Measurements from ENCODE around the gene PAK5.

Gene PAK5

GRCh38 chr20:9565910-9566550, 272.8 kb downstream of the PAK5 start:
- no peak for TF ChIP-seq CTCF (IDR thresholded peaks at IDR 0.05; ENCODE audit: low read depth, low read length, missing control alignments)
- no peak for DNase-seq (ENCODE audit: extremely low read depth, low read depth)
- H3K4me3 ChIP-seq (replicated peaks; ENCODE audit: low read depth, low read length) = no peak overlapping the region

GRCh38 chr20:9557411-9557810, 281.5 kb downstream of the PAK5 start:
- no peak overlapping the region for H3K4me3 ChIP-seq (replicated peaks; ENCODE audit: low read depth, low read length)
- TF ChIP-seq CTCF (IDR thresholded peaks at IDR 0.05; ENCODE audit: low read depth, low read length, missing control alignments) = no peak
- DNase-seq (ENCODE audit: extremely low read depth, low read depth) = no peak

GRCh38 chr20:9555781-9556180, 283.1 kb downstream of the PAK5 start:
- H3K4me3 ChIP-seq (replicated peaks; ENCODE audit: low read depth, low read length) = no peak overlapping the region
- no peak for DNase-seq (ENCODE audit: extremely low read depth, low read depth)
- no peak for TF ChIP-seq CTCF (IDR thresholded peaks at IDR 0.05; ENCODE audit: low read depth, low read length, missing control alignments)

GRCh38 chr20:9551808-9552550, 286.9 kb downstream of the PAK5 start:
- no peak overlapping the region for H3K4me3 ChIP-seq (replicated peaks; ENCODE audit: low read depth, low read length)
- DNase-seq (ENCODE audit: extremely low read depth, low read depth) = no peak
- TF ChIP-seq CTCF (IDR thresholded peaks at IDR 0.05; ENCODE audit: low read depth, low read length, missing control alignments) = no peak

GRCh38 chr20:9550871-9551270, 288.0 kb downstream of the PAK5 start:
- no peak for DNase-seq (ENCODE audit: extremely low read depth, low read depth)
- no peak for TF ChIP-seq CTCF (IDR thresholded peaks at IDR 0.05; ENCODE audit: low read depth, low read length, missing control alignments)
- no peak overlapping the region for H3K4me3 ChIP-seq (replicated peaks; ENCODE audit: low read depth, low read length)

- DNase-seq (ENCODE audit: extremely low read depth, low read depth) = no peak
- H3K4me3 ChIP-seq (replicated peaks; ENCODE audit: low read depth, low read length) = no peak overlapping the region
- TF ChIP-seq CTCF (IDR thresholded peaks at IDR 0.05; ENCODE audit: low read depth, low read length, missing control alignments) = no peak
These were observed 288.6 kb downstream of the PAK5 start for GRCh38 chr20:9550283-9550682.
